H7 (cell line): ENCODE data around the gene CCSER1. TPM values are rescaled to one million over a fixed set of nuclear protein-coding genes. Genes with fewer than 3 reads are reported as not detected.

Source experiments
- DNase-seq: peaks from one replicate; pipeline ENCODE4 v3.0.0; 2012
- H3K27me3 ChIP-seq: 2 replicates; pipeline ENCODE4 v1.6.0; 2011; ENCODE audit warnings: mild to moderate bottlenecking, low read length; ENCODE audit not compliant: control insufficient read depth, insufficient read depth
- H3K36me3 ChIP-seq: replicated peaks from 2 replicates; pipeline ENCODE4 v1.5.1; 2011; ENCODE audit warnings: low read length; ENCODE audit not compliant: control insufficient read depth, insufficient read depth
- H3K4me3 ChIP-seq: 2 replicates; pipeline ENCODE4 v1.5.1; 2011; ENCODE audit warnings: low read depth, mild to moderate bottlenecking, control low read depth, low read length, moderate library complexity; ENCODE audit not compliant: insufficient read depth
- total RNA-seq: library from RNA; depleted of rRNA; stranded (reverse); fragments of >200 nt; shearing (Covaris generic); gene quantifications from 2 replicates; pipeline ENCODE4 v1.2.3, GENCODE V29; 2014

Gene CCSER1
- total RNA-seq, 1 experiment from 2014 or later: 1.1 TPM

- H3K27me3 ChIP-seq: no peaks in the 10 kb centered on the region
- peak; percentile 3 for DNase-seq
- no peaks in the 10 kb centered on the region for H3K36me3 ChIP-seq
- no peak overlapping the region for H3K4me3 ChIP-seq
These were observed 7.2 kb upstream of the CCSER1 start for GRCh38 chr4:90120037-90120436.

GRCh38 chr4:90120815-90121214 is 6.4 kb upstream of the CCSER1 start:
- Histone ChIP-seq H3K36me3 (no peaks in the 10 kb centered on the region), H3K27me3 (no peaks in the 10 kb centered on the region), H3K4me3 (no peak overlapping the region)
- DNase-seq: no peak

DNA sequence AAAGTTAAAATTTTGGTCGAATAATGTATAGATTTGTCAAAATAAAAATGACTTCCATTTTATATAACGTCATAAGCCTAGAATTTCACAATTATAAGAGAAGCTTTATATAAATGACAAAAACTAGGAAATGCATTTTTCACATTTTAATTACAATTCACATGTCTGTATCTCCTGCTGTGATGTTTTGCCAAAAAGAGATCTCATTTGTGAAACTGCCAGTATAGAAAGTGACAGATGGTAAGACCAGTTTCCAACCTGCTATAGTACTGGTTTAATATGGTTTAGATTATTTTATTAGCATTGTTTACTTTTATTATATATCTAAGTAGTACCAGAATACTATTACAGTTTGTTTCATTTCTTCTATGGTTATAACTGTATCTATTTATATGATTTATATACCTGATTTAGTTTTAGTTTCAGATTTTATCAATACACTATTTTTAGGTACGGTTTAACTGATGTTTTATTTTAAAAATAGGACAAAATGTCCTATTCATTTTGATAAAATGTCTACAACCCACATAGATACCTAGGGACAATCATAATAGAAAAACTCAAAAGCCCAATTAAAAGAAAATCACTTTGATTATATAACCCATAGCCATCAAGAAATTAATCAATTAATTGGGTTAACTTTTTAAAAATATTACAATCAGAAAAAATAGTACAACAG is 5.4 kb upstream of the CCSER1 start:
- Histone ChIP-seq H3K27me3 (peaks cover 6% of the 10 kb centered on the region), H3K4me3 (no peak overlapping the region), H3K36me3 (no peaks in the 10 kb centered on the region)
- no peak for DNase-seq

DNA sequence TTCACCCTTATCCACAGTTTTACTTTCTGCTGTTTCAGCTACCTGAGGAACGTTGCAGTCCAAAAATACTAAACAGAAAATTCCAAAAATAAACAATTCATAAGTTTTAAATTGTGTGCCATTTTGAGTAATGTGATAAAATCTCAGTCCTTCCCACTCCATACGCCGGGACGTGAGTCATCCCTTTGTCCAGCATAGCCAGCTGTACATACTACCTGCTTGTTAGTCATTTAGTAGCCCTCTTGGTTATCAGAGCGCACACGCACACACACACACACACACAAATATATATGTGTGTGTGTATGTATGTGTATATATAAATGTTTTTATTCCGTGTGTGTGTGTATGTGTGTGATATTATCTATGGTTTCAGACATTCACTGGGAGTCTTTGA is 4.8 kb upstream of the CCSER1 start:
- no peak overlapping the region for H3K4me3 ChIP-seq
- H3K36me3 ChIP-seq: no peaks in the 10 kb centered on the region
- no peak for DNase-seq
- peaks cover 12% of the 10 kb centered on the region for H3K27me3 ChIP-seq

- H3K4me3 ChIP-seq: no peak overlapping the region
- no peaks in the 10 kb centered on the region for H3K36me3 ChIP-seq
- DNase-seq: no peak
- H3K27me3 ChIP-seq: peaks cover 29% of the 10 kb centered on the region
These were observed 2.9 kb upstream of the CCSER1 start for GRCh38 chr4:90124276-90124675.

- Histone ChIP-seq H3K27me3 (peaks cover 34% of the 10 kb centered on the region), H3K4me3 (peak overlapping the region; percentile 76)
- no peak for DNase-seq
These were observed 389 bp upstream of the CCSER1 start for GRCh38 chr4:90126805-90127204.

GRCh38 chr4:90127706-90128345 is 632 bp downstream of the CCSER1 start:
- peaks cover 34% of the 10 kb centered on the region for H3K27me3 ChIP-seq
- H3K36me3 ChIP-seq: no peaks in the 10 kb centered on the region
- H3K4me3 ChIP-seq: peak overlapping the region; percentile 76
- DNase-seq: peak; percentile 54

More at GRCh38 chr4:90126805-90127204, 389 bp upstream of the CCSER1 start:
- no peaks in the 10 kb centered on the region for H3K36me3 ChIP-seq

DNA sequence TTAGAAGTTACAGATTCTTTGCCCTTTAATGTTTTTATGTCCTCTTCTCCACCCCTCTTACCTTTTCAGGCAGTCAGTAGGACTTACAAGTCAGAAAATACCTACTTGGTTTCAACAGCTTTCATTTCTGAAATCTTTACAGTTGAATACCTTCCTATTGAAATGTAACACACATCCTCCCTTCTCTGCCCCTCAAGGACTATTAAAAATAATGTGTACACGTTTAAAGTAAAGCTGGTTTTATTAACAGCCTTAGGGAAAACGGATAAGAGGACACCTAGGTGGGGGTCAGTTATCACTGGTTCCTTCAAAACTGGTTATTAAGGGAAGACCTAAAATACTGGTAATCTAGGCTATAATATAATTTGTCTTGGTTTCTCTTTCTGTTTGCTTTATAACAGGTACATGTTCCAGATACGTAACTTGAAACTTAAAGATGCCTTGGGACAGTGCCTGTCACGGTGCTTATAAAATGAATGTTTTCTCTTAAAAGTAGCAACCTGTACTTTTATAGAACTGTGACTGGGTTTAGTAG is 1.8 kb downstream of the CCSER1 start:
- DNase-seq: no peak
- Histone ChIP-seq H3K36me3 (no peaks in the 10 kb centered on the region), H3K4me3 (peak overlapping the region; percentile 76; the same call in 1 of the 2 replicates), H3K27me3 (peaks cover 34% of the 10 kb centered on the region)

DNA sequence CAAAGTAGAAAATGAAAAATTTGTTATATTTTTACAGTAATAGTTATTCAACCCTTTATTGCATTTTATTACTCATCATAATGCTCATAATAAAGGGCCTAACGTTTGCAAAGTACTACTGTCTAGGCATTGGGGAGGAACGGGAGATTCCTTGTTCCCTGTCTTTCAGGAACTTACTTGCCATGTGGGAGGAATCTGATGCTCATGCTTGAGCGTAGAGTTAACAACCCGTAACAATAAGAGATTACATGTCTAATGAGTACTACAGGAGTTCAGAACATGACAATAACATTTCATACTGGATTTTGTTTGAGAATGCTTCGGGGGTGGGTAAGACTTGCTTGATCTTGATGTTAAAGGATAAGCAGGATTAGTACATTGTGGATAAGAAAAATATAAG is 2.9 kb downstream of the CCSER1 start:
- H3K36me3 ChIP-seq: no peaks in the 10 kb centered on the region
- no peak overlapping the region for H3K4me3 ChIP-seq
- H3K27me3 ChIP-seq: peaks cover 34% of the 10 kb centered on the region
- DNase-seq: no peak

GRCh38 chr4:90137555-90137954 is 10.4 kb downstream of the CCSER1 start:
- no peaks in the 10 kb centered on the region for H3K27me3 ChIP-seq
- no peak for DNase-seq

DNA sequence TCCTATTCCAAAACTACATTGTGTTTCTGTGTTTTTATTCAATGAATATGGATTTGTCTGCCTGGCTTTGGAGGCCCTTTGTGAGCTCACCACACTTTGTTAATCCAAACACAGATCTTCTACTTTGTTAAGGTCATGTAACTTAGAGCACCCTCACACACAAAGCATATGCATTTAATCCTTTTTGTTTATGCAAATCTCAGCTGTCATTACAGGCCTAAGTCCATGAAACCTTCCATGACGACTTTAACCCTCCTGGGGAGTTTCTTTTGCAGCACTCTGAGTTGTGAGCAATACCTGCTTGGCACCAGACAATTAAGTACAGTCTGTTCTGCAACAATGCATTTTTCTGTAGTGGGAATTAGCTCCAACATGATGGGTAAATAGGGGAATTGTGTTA is 14.9 kb downstream of the CCSER1 start:
- no peaks in the 10 kb centered on the region for H3K27me3 ChIP-seq
- no peaks in the 10 kb centered on the region for H3K36me3 ChIP-seq
- no peak overlapping the region for H3K4me3 ChIP-seq
- no peak for DNase-seq

More at GRCh38 chr4:90137555-90137954, 10.4 kb downstream of the CCSER1 start:
- no peak overlapping the region for H3K4me3 ChIP-seq
- no peaks in the 10 kb centered on the region for H3K36me3 ChIP-seq

DNA sequence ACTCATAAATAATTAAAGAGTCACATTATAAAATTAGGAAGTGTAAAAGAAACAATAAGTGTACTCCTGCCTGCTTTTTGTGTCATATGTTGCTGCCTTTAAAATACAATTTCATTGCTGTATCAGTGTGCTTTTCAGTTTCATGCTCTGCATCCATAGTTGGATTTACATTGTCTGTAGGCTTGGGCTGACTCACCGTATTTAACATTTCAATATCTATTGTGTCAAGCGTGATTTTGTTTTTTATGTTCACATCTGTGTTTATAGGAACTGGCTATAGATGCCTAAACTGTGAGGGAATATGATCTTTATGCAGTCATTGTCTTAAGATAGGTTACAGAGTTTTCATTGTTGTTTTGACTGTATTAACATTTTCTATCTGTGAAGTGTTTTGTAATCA is 18.1 kb downstream of the CCSER1 start:
- H3K36me3 ChIP-seq: no peaks in the 10 kb centered on the region
- no peak for DNase-seq
- H3K4me3 ChIP-seq: no peak overlapping the region
- no peaks in the 10 kb centered on the region for H3K27me3 ChIP-seq

GRCh38 chr4:90146306-90146705 is 19.1 kb downstream of the CCSER1 start:
- Histone ChIP-seq H3K36me3 (no peaks in the 10 kb centered on the region), H3K27me3 (no peaks in the 10 kb centered on the region), H3K4me3 (no peak overlapping the region)
- no peak for DNase-seq

DNA sequence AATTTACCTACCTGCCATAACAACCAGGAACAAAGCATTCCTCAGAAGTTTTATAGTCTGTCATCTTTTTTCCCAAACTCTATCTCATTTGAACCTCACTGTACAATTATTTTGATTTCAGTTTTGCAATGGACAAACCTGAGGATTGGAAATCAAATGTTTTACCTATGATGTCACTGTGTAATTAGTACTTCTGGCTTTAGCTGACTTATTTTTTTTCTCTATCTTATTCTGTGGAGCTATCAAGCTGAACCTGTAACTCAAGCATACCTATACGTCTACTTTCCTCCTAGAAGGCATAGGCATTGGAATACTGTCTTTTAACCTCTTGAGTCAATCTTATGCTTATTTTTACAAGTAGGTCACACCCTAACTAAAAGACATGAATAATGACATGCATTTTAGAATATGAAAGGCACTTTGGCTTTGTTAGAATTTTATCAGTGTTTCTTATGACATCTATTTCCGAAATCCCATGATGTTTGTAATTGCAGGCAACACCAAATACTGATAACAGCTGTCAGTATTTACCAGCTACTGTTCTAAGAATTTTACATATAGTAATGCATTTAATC is 21.5 kb downstream of the CCSER1 start:
- no peak for DNase-seq
- Histone ChIP-seq H3K36me3 (no peaks in the 10 kb centered on the region), H3K4me3 (no peak overlapping the region), H3K27me3 (no peaks in the 10 kb centered on the region)

DNA sequence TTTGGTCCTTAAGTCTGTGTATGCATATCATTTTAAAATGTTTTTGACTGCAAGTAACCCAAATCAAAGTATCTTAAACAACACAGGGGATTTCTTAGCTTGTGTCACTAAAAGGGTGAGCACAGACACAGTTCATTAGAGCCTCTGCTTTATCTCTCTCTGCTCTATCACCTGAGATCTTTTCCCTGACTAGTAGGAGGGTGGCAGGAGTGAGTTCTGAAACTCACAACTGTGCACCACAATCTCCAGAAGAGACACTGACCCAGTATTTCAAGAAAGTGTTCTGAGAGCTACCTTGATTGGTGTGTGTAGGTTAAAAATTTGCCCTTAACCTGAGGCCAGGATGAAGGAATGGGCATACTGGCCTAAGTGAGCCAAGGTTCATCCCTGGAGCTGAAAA is 24.8 kb downstream of the CCSER1 start:
- DNase-seq: peak; percentile 7
- no peaks in the 10 kb centered on the region for H3K36me3 ChIP-seq
- no peaks in the 10 kb centered on the region for H3K27me3 ChIP-seq
- no peak overlapping the region for H3K4me3 ChIP-seq
